Measurements from ENCODE around the gene JAZF1. TPM values are rescaled to one million over a fixed set of nuclear protein-coding genes. Genes with fewer than 3 reads are reported as not detected.

Gene JAZF1
- 1 to 10 TPM in 3 of 4 donors, under 1 TPM in 1; 0.67 to 4.6 (median 3.5) TPM for polyA plus RNA-seq
- long read RNA-seq, donor 1, transcript JAZF1-201 (5 exons, 3,125 nt) = major isoform, 6 of 6 reads
- long read RNA-seq, donor 1, partial matches to known transcripts = 0 of 6 reads
- long read RNA-seq, donor 1, other reads (novel, unspliced or antisense) = 0 of 6 reads
- long read RNA-seq, donor 2, partial matches to known transcripts = 0 of 2 reads
- long read RNA-seq, donor 2, other reads (novel, unspliced or antisense) = 0 of 2 reads
- long read RNA-seq, donor 3, partial matches to known transcripts = 0 of 1 reads
- long read RNA-seq, donor 3, other reads (novel, unspliced or antisense) = 0 of 1 reads
- long read RNA-seq, donor 4 = 0 reads
- long read RNA-seq, donor 5, partial matches to known transcripts = 0 of 1 reads
- long read RNA-seq, donor 5, other reads (novel, unspliced or antisense) = 0 of 1 reads
- long read RNA-seq, donor 6, partial matches to known transcripts = 0 of 2 reads
- long read RNA-seq, donor 6, other reads (novel, unspliced or antisense) = 0 of 2 reads
- long read RNA-seq, donor 7, transcript JAZF1-201 (5 exons, 3,125 nt) = major isoform, 23 of 23 reads
- long read RNA-seq, donor 7, partial matches to known transcripts = 0 of 23 reads
- long read RNA-seq, donor 7, other reads (novel, unspliced or antisense) = 0 of 23 reads
- long read RNA-seq, donor 8 = 0 reads
- long read RNA-seq, donor 9 = 0 reads
- long read RNA-seq, donor 10, transcript JAZF1-201 (5 exons, 3,125 nt) = major isoform, 13 of 13 reads
- long read RNA-seq, donor 10, partial matches to known transcripts = 0 of 13 reads
- long read RNA-seq, donor 10, other reads (novel, unspliced or antisense) = 0 of 13 reads

- WGBS, 3 donors = 1 to 3% (median 1%) methylated on average over 33 to 62 of the region's 64 CpGs
- Histone ChIP-seq H3K36me3 (ENCODE audit: control insufficient read depth in 3 of 3, insufficient read depth in 2 of 3, low read depth in 1 of 3, low read length in 3 of 3) (no peaks in the 10 kb centered on the region), H3K27me3 (ENCODE audit: control insufficient read depth in 3 of 3, insufficient read depth in 3 of 3, low read length in 3 of 3) (no peaks in the 10 kb centered on the region), H3K9me3 (ENCODE audit: control insufficient read depth in 2 of 2, insufficient read depth in 1 of 2, low read depth in 1 of 2, low read length in 1 of 2) (no peaks in the 10 kb centered on the region), H3K4me1 (ENCODE audit: control insufficient read depth in 3 of 3, insufficient read depth in 2 of 3, low read depth in 1 of 3, low read length in 2 of 3) (no peaks in the 10 kb centered on the region), H3K27ac (ENCODE audit: low read depth in 1 of 3, low read length in 2 of 3) (peak within 1 kb of the TSS; percentile 8 to 80 (median 40)), H3K4me3 (ENCODE audit: low read depth in 1 of 3, low read length in 3 of 3) (peak within 1 kb of the TSS; percentile 68 to 76 (median 71))
- no peak for FAIRE-seq
- peak; percentile 25 to 68 for DNase-seq
These were observed at the start of gene JAZF1 for GRCh38 chr7:28180364-28181147. TSS of gene JAZF1 (minus strand) at chr7:28180795.

- Histone ChIP-seq H3K36me3 (ENCODE audit: control insufficient read depth in 3 of 3, insufficient read depth in 2 of 3, low read depth in 1 of 3, low read length in 3 of 3) (no peaks in the 10 kb centered on the region), H3K27me3 (ENCODE audit: control insufficient read depth in 3 of 3, insufficient read depth in 3 of 3, low read length in 3 of 3) (no peaks in the 10 kb centered on the region), H3K4me3 (ENCODE audit: low read depth in 1 of 3, low read length in 3 of 3) (no peak overlapping the region), H3K27ac (ENCODE audit: low read depth in 1 of 3, low read length in 2 of 3) (no peak overlapping the region), H3K9me3 (ENCODE audit: control insufficient read depth in 2 of 2, insufficient read depth in 1 of 2, low read depth in 1 of 2, low read length in 1 of 2) (no peaks in the 10 kb centered on the region), H3K4me1 (ENCODE audit: control insufficient read depth in 3 of 3, insufficient read depth in 2 of 3, low read depth in 1 of 3, low read length in 2 of 3) (no peaks in the 10 kb centered on the region)
- peak; percentile 10 to 67 for DNase-seq
- FAIRE-seq = no peak
- WGBS, 3 donors = 18 to 71% (median 47%) methylated on average over 7 of the region's 7 CpGs
These were observed 49.7 kb upstream of the JAZF1 start for GRCh38 chr7:28230261-28230660.

GRCh38 chr7:28228396-28228795 lies 47.8 kb upstream of the JAZF1 start:
- Histone ChIP-seq H3K27ac (ENCODE audit: low read depth in 1 of 3, low read length in 2 of 3) (no peak overlapping the region), H3K4me3 (ENCODE audit: low read depth in 1 of 3, low read length in 3 of 3) (no peak overlapping the region), H3K4me1 (ENCODE audit: control insufficient read depth in 3 of 3, insufficient read depth in 2 of 3, low read depth in 1 of 3, low read length in 2 of 3) (no peaks in the 10 kb centered on the region), H3K9me3 (ENCODE audit: control insufficient read depth in 2 of 2, insufficient read depth in 1 of 2, low read depth in 1 of 2, low read length in 1 of 2) (peaks cover 0 to 2% of the 10 kb centered on the region in 2 donors), H3K36me3 (ENCODE audit: control insufficient read depth in 3 of 3, insufficient read depth in 2 of 3, low read depth in 1 of 3, low read length in 3 of 3) (no peaks in the 10 kb centered on the region), H3K27me3 (ENCODE audit: control insufficient read depth in 3 of 3, insufficient read depth in 3 of 3, low read length in 3 of 3) (no peaks in the 10 kb centered on the region)
- DNase-seq = peak in 1 of 2 donors; percentile 8
- 39 to 47% (median 46%) methylated on average over 2 of the region's 2 CpGs for WGBS, 3 donors
- FAIRE-seq = no peak

GRCh38 chr7:28226003-28226402 lies 45.4 kb upstream of the JAZF1 start:
- Histone ChIP-seq H3K36me3 (ENCODE audit: control insufficient read depth in 3 of 3, insufficient read depth in 2 of 3, low read depth in 1 of 3, low read length in 3 of 3) (no peaks in the 10 kb centered on the region), H3K27ac (ENCODE audit: low read depth in 1 of 3, low read length in 2 of 3) (no peak overlapping the region), H3K4me3 (ENCODE audit: low read depth in 1 of 3, low read length in 3 of 3) (no peak overlapping the region), H3K9me3 (ENCODE audit: control insufficient read depth in 2 of 2, insufficient read depth in 1 of 2, low read depth in 1 of 2, low read length in 1 of 2) (peaks cover 0 to 2% of the 10 kb centered on the region in 2 donors), H3K27me3 (ENCODE audit: control insufficient read depth in 3 of 3, insufficient read depth in 3 of 3, low read length in 3 of 3) (no peaks in the 10 kb centered on the region), H3K4me1 (ENCODE audit: control insufficient read depth in 3 of 3, insufficient read depth in 2 of 3, low read depth in 1 of 3, low read length in 2 of 3) (no peaks in the 10 kb centered on the region)
- FAIRE-seq (no peak), DNase-seq (no peak)
- 66 to 91% (median 84%) methylated on average over 1 of the region's 1 CpG for WGBS, 3 donors

- no peaks in the 10 kb centered on the region for H3K27me3 ChIP-seq (ENCODE audit: control insufficient read depth in 3 of 3, insufficient read depth in 3 of 3, low read length in 3 of 3)
- no peak for FAIRE-seq
- H3K36me3 ChIP-seq (ENCODE audit: control insufficient read depth in 3 of 3, insufficient read depth in 2 of 3, low read depth in 1 of 3, low read length in 3 of 3) = no peaks in the 10 kb centered on the region
- no peak overlapping the region for H3K27ac ChIP-seq (ENCODE audit: low read depth in 1 of 3, low read length in 2 of 3)
- H3K4me1 ChIP-seq (ENCODE audit: control insufficient read depth in 3 of 3, insufficient read depth in 2 of 3, low read depth in 1 of 3, low read length in 2 of 3) = no peaks in the 10 kb centered on the region
- DNase-seq = no peak
- H3K4me3 ChIP-seq (ENCODE audit: low read depth in 1 of 3, low read length in 3 of 3) = no peak overlapping the region
- 70 to 81% (median 72%) methylated on average over 4 of the region's 4 CpGs for WGBS, 3 donors
- peaks cover 0 to 2% of the 10 kb centered on the region in 2 donors for H3K9me3 ChIP-seq (ENCODE audit: control insufficient read depth in 2 of 2, insufficient read depth in 1 of 2, low read depth in 1 of 2, low read length in 1 of 2)
These were observed 45.0 kb upstream of the JAZF1 start for GRCh38 chr7:28225576-28225975.

- Histone ChIP-seq H3K27me3 (ENCODE audit: control insufficient read depth in 3 of 3, insufficient read depth in 3 of 3, low read length in 3 of 3) (no peaks in the 10 kb centered on the region), H3K9me3 (ENCODE audit: control insufficient read depth in 2 of 2, insufficient read depth in 1 of 2, low read depth in 1 of 2, low read length in 1 of 2) (peaks cover 0 to 2% of the 10 kb centered on the region in 2 donors), H3K4me1 (ENCODE audit: control insufficient read depth in 3 of 3, insufficient read depth in 2 of 3, low read depth in 1 of 3, low read length in 2 of 3) (no peaks in the 10 kb centered on the region), H3K27ac (ENCODE audit: low read depth in 1 of 3, low read length in 2 of 3) (no peak overlapping the region), H3K4me3 (ENCODE audit: low read depth in 1 of 3, low read length in 3 of 3) (no peak overlapping the region), H3K36me3 (ENCODE audit: control insufficient read depth in 3 of 3, insufficient read depth in 2 of 3, low read depth in 1 of 3, low read length in 3 of 3) (no peaks in the 10 kb centered on the region)
- WGBS, 3 donors = 90 to 100% (median 94%) methylated on average over 1 of the region's 1 CpG
- FAIRE-seq (no peak), DNase-seq (no peak)
These were observed 44.1 kb upstream of the JAZF1 start for GRCh38 chr7:28224675-28225074.

GRCh38 chr7:28224172-28224571 lies 43.6 kb upstream of the JAZF1 start:
- FAIRE-seq (no peak), DNase-seq (no peak)
- Histone ChIP-seq H3K4me3 (ENCODE audit: low read depth in 1 of 3, low read length in 3 of 3) (no peak overlapping the region), H3K27me3 (ENCODE audit: control insufficient read depth in 3 of 3, insufficient read depth in 3 of 3, low read length in 3 of 3) (no peaks in the 10 kb centered on the region), H3K4me1 (ENCODE audit: control insufficient read depth in 3 of 3, insufficient read depth in 2 of 3, low read depth in 1 of 3, low read length in 2 of 3) (no peaks in the 10 kb centered on the region), H3K9me3 (ENCODE audit: control insufficient read depth in 2 of 2, insufficient read depth in 1 of 2, low read depth in 1 of 2, low read length in 1 of 2) (peaks cover 0 to 2% of the 10 kb centered on the region in 2 donors), H3K27ac (ENCODE audit: low read depth in 1 of 3, low read length in 2 of 3) (no peak overlapping the region), H3K36me3 (ENCODE audit: control insufficient read depth in 3 of 3, insufficient read depth in 2 of 3, low read depth in 1 of 3, low read length in 3 of 3) (no peaks in the 10 kb centered on the region)
- WGBS, 3 donors = 22 to 52% (median 31%) methylated on average over 1 of the region's 1 CpG

- peaks cover 0 to 2% of the 10 kb centered on the region in 2 donors for H3K9me3 ChIP-seq (ENCODE audit: control insufficient read depth in 2 of 2, insufficient read depth in 1 of 2, low read depth in 1 of 2, low read length in 1 of 2)
- no peak overlapping the region for H3K27ac ChIP-seq (ENCODE audit: low read depth in 1 of 3, low read length in 2 of 3)
- H3K27me3 ChIP-seq (ENCODE audit: control insufficient read depth in 3 of 3, insufficient read depth in 3 of 3, low read length in 3 of 3) = no peaks in the 10 kb centered on the region
- 14 to 46% (median 26%) methylated on average over 3 of the region's 3 CpGs for WGBS, 3 donors
- no peaks in the 10 kb centered on the region for H3K36me3 ChIP-seq (ENCODE audit: control insufficient read depth in 3 of 3, insufficient read depth in 2 of 3, low read depth in 1 of 3, low read length in 3 of 3)
- no peak for FAIRE-seq
- H3K4me3 ChIP-seq (ENCODE audit: low read depth in 1 of 3, low read length in 3 of 3) = no peak overlapping the region
- DNase-seq = no peak
- no peaks in the 10 kb centered on the region for H3K4me1 ChIP-seq (ENCODE audit: control insufficient read depth in 3 of 3, insufficient read depth in 2 of 3, low read depth in 1 of 3, low read length in 2 of 3)
These were observed 42.0 kb upstream of the JAZF1 start for GRCh38 chr7:28222636-28223035.
